ENCODE measurements around the gene ZC3H10.

ZC3H10 gene

GRCh38 chr12:56079723-56080555 is 38.1 kb upstream of the ZC3H10 start, which contains the start of gene ERBB3:
Gene ERBB3 (plus strand): TSS chr12:56080165. CDS start chr12:56080301, 136 bp downstream.
- peak; percentile 77 for DNase-seq (ENCODE audit: low spot score)
- in situ Hi-C loops (cut with MboI; ENCODE audit: low sequenced_read_pairs, unreplicated experiment), result no loop called here
- TF ChIP-seq CTCF (IDR thresholded peaks at IDR 0.05; ENCODE audit: borderline replicate concordance, control extremely low read depth, extremely low read depth, insufficient read depth, missing control alignments), result no peak

- no peak for TF ChIP-seq CTCF (IDR thresholded peaks at IDR 0.05; ENCODE audit: borderline replicate concordance, control extremely low read depth, extremely low read depth, insufficient read depth, missing control alignments)
- DNase-seq (ENCODE audit: low spot score), result no peak
- in situ Hi-C loops (cut with MboI; ENCODE audit: low sequenced_read_pairs, unreplicated experiment), result no loop called here
Observed at GRCh38 chr12:56080556-56081138, 37.4 kb upstream of the ZC3H10 start.

GRCh38 chr12:56081393-56082347 is 36.4 kb upstream of the ZC3H10 start:
- DNase-seq (ENCODE audit: low spot score), result no peak
- in situ Hi-C loops (cut with MboI; ENCODE audit: low sequenced_read_pairs, unreplicated experiment), result no loop called here
- no peak for TF ChIP-seq CTCF (IDR thresholded peaks at IDR 0.05; ENCODE audit: borderline replicate concordance, control extremely low read depth, extremely low read depth, insufficient read depth, missing control alignments)

- in situ Hi-C loops (cut with MboI; ENCODE audit: low sequenced_read_pairs, unreplicated experiment), result no loop called here
- no peak for DNase-seq (ENCODE audit: low spot score)
- TF ChIP-seq CTCF (IDR thresholded peaks at IDR 0.05; ENCODE audit: borderline replicate concordance, control extremely low read depth, extremely low read depth, insufficient read depth, missing control alignments), result no peak
Observed at GRCh38 chr12:56082382-56082781, 35.7 kb upstream of the ZC3H10 start.

GRCh38 chr12:56082967-56083366 is 35.1 kb upstream of the ZC3H10 start:
- in situ Hi-C loops (cut with MboI; ENCODE audit: low sequenced_read_pairs, unreplicated experiment), result no loop called here
- TF ChIP-seq CTCF (IDR thresholded peaks at IDR 0.05; ENCODE audit: borderline replicate concordance, control extremely low read depth, extremely low read depth, insufficient read depth, missing control alignments), result no peak
- no peak for DNase-seq (ENCODE audit: low spot score)

GRCh38 chr12:56084958-56085543 is 33.0 kb upstream of the ZC3H10 start:
- DNase-seq (ENCODE audit: low spot score), result no peak
- peak; percentile 20 for TF ChIP-seq CTCF (IDR thresholded peaks at IDR 0.05; ENCODE audit: borderline replicate concordance, control extremely low read depth, extremely low read depth, insufficient read depth, missing control alignments)
- in situ Hi-C loops (cut with MboI; ENCODE audit: low sequenced_read_pairs, unreplicated experiment), result no loop called here
